Astrocyte (in vitro differentiated cells and primary cell): ENCODE results near the gene FYCO1. TPM values are rescaled to one million over a fixed set of nuclear protein-coding genes. Genes with fewer than 3 reads are reported as not detected.

Experiments
- DNase-seq: peaks from one replicate; pipeline ENCODE4 v3.0.0-alpha.2; 2010; ENCODE audit warnings: low read depth
- FAIRE-seq: peaks from 2 replicates; lab custom pipeline; 2011; peaks lifted over from hg19 to GRCh38; lab: Jason Lieb, UNC
- H2AFZ ChIP-seq: 2 replicates; pipeline ENCODE4 v1.6.0; 2012; ENCODE audit warnings: low read depth, low read length, inconsistent platforms
- H3K27ac ChIP-seq: 2 replicates; pipeline ENCODE4 v1.5.1; 2011; ENCODE audit warnings: low read depth, low read length, inconsistent platforms
- H3K27me3 ChIP-seq: 2 replicates; pipeline ENCODE4 v1.6.0; 2011; ENCODE audit warnings: low read length, inconsistent platforms; ENCODE audit not compliant: insufficient read depth
- H3K36me3 ChIP-seq: 2 replicates; pipeline ENCODE4 v1.5.1; 2011; ENCODE audit warnings: low read length, inconsistent platforms; ENCODE audit not compliant: insufficient read depth
- H3K4me1 ChIP-seq: 2 replicates; pipeline ENCODE4 v1.5.1; 2011; ENCODE audit warnings: low read length, inconsistent platforms; ENCODE audit not compliant: insufficient read depth
- H3K4me2 ChIP-seq: 2 replicates; pipeline ENCODE4 v1.6.0; 2012; ENCODE audit warnings: low read length, inconsistent platforms
- H3K4me3 ChIP-seq: 2 replicates; pipeline ENCODE4 v1.5.1; 2011; ENCODE audit warnings: low read depth, mild to moderate bottlenecking, low read length, inconsistent platforms; ENCODE audit not compliant: insufficient read depth
- H3K79me2 ChIP-seq: 2 replicates; pipeline ENCODE4 v1.6.0; 2012; ENCODE audit warnings: mild to moderate bottlenecking, low read length, inconsistent platforms; ENCODE audit not compliant: insufficient read depth
- H3K9ac ChIP-seq: 2 replicates; pipeline ENCODE4 v1.6.0; 2012; ENCODE audit warnings: mild to moderate bottlenecking, low read length, inconsistent platforms
- H3K9me3 ChIP-seq: 2 replicates; pipeline ENCODE4 v1.5.1; 2012; ENCODE audit warnings: low read depth, mild to moderate bottlenecking, low read length, inconsistent platforms; ENCODE audit not compliant: insufficient read depth
- H4K20me1 ChIP-seq: 2 replicates; pipeline ENCODE4 v1.6.0; 2012; ENCODE audit warnings: low read length, inconsistent platforms; ENCODE audit not compliant: insufficient read depth
- H3K27ac Mint-ChIP-seq: one replicate; pipeline ENCODE4 v1.8.0; 2021; ENCODE audit warnings: mild to moderate bottlenecking, mixed read lengths; ENCODE audit not compliant: unreplicated experiment
- H3K27me3 Mint-ChIP-seq: one replicate; pipeline ENCODE4 v1.8.0; 2021; ENCODE audit warnings: low read depth, mixed read lengths; ENCODE audit not compliant: unreplicated experiment
- H3K36me3 Mint-ChIP-seq: one replicate; pipeline ENCODE4 v1.8.0; 2021; ENCODE audit warnings: low read depth, mixed read lengths; ENCODE audit not compliant: unreplicated experiment
- H3K4me1 Mint-ChIP-seq: one replicate; pipeline ENCODE4 v1.8.0; 2021; ENCODE audit warnings: low read depth, mixed read lengths; ENCODE audit not compliant: unreplicated experiment
- H3K4me3 Mint-ChIP-seq: one replicate; pipeline ENCODE4 v1.8.0; 2021; ENCODE audit warnings: mild to moderate bottlenecking, moderate library complexity, mixed read lengths; ENCODE audit not compliant: unreplicated experiment
- H3K9me3 Mint-ChIP-seq: one replicate; pipeline ENCODE4 v1.8.0; 2021; ENCODE audit warnings: mild to moderate bottlenecking, mixed read lengths; ENCODE audit not compliant: unreplicated experiment
- EZH2 ChIP-seq: IDR thresholded peaks from 2 replicates; pipeline ENCODE4 v1.6.1; 2012; ENCODE audit warnings: mild to moderate bottlenecking, low read length, inconsistent platforms; ENCODE audit not compliant: insufficient read depth
- total RNA-seq: library from RNA; stranded (reverse); gene quantifications from 2 replicates; pipeline ENCODE4 v1.2.1, GENCODE V29; 2021
- TF ChIP-seq, protein P1 (sequence below): IDR thresholded peaks from 2 replicates; pipeline ENCODE4 v1.5.1; 2011; ENCODE audit warnings: low read depth, mild to moderate bottlenecking, inconsistent platforms, low read length, moderate library complexity; ENCODE audit not compliant: insufficient read depth

The FYCO1 gene
- total RNA-seq, 1 donor from 2014 or later, result 19.7 TPM

DNA sequence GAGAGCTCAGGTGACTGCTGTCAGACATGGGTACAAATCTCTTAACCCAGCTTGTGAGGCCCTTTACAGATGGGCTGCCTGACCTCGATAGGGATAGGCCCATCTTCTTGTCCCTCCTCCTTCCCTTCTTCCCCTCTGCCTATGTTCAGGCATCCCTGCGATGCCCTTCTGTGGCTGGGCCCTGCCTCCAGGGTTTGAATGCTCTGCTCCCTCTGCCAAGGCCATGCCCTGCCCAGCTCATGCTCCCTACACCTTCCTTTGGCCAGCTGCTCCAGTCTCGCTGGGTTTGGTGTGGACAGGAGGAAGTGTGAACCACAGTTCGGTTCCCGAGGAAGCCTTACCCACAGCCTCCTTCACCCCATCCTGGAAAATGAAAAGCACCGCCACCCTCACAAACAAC is 4.3 kb downstream of the FYCO1 start:
- Histone ChIP-seq H3K9me3 (no peaks in the 10 kb centered on the region), H2AFZ (no peak overlapping the region), H3K36me3 (no peaks in the 10 kb centered on the region), H4K20me1 (peaks cover 3% of the 10 kb centered on the region), H3K4me1 (peaks cover 51% of the 10 kb centered on the region), H3K27ac (no peak overlapping the region), H3K9ac (no peak overlapping the region), H3K79me2 (peaks cover 38% of the 10 kb centered on the region), H3K4me2 (no peak overlapping the region), H3K27me3 (no peaks in the 10 kb centered on the region), H3K4me3 (no peak overlapping the region)
- Mint-ChIP-seq H3K27me3 (no peaks in the 10 kb centered on the region), H3K4me1 (peaks cover 41% of the 10 kb centered on the region), H3K27ac (no peak overlapping the region), H3K4me3 (no peak overlapping the region), H3K9me3 (no peaks in the 10 kb centered on the region), H3K36me3 (no peaks in the 10 kb centered on the region)
- FAIRE-seq, result no peak
- DNase-seq, result no peak
- TF ChIP-seq EZH2, result no peak
- TF ChIP-seq, protein P1, sequence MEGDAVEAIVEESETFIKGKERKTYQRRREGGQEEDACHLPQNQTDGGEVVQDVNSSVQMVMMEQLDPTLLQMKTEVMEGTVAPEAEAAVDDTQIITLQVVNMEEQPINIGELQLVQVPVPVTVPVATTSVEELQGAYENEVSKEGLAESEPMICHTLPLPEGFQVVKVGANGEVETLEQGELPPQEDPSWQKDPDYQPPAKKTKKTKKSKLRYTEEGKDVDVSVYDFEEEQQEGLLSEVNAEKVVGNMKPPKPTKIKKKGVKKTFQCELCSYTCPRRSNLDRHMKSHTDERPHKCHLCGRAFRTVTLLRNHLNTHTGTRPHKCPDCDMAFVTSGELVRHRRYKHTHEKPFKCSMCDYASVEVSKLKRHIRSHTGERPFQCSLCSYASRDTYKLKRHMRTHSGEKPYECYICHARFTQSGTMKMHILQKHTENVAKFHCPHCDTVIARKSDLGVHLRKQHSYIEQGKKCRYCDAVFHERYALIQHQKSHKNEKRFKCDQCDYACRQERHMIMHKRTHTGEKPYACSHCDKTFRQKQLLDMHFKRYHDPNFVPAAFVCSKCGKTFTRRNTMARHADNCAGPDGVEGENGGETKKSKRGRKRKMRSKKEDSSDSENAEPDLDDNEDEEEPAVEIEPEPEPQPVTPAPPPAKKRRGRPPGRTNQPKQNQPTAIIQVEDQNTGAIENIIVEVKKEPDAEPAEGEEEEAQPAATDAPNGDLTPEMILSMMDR, result no peak

DNA sequence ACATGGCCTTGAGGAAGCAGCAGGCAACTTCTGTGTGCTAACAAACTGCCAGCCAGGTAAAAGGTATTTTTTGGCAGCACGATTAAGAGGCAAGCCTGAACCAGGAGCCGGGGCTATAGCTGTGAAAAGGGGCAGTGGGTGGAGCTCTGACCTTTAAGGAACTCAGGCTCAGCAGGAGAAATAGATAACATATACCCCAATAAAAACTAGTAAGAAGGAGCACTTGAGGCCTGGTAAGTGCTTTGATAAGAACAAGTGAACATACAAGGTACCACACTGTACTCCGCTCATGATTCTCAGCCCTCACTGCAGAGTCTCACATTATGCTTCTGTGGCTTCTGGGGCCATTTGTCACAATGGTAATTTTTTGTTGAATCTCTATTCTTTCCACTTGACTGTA is 5.4 kb downstream of the FYCO1 start:
- Mint-ChIP-seq H3K27ac (no peak overlapping the region), H3K9me3 (no peaks in the 10 kb centered on the region), H3K36me3 (no peaks in the 10 kb centered on the region), H3K27me3 (no peaks in the 10 kb centered on the region), H3K4me1 (peaks cover 49% of the 10 kb centered on the region), H3K4me3 (no peak overlapping the region)
- Histone ChIP-seq H3K9me3 (no peaks in the 10 kb centered on the region), H3K79me2 (peaks cover 38% of the 10 kb centered on the region), H3K4me3 (no peak overlapping the region), H3K4me2 (no peak overlapping the region), H3K27ac (no peak overlapping the region), H2AFZ (no peak overlapping the region), H3K4me1 (peaks cover 57% of the 10 kb centered on the region), H3K36me3 (no peaks in the 10 kb centered on the region), H3K27me3 (no peaks in the 10 kb centered on the region), H3K9ac (no peak overlapping the region), H4K20me1 (peaks cover 12% of the 10 kb centered on the region)
- FAIRE-seq (no peak), DNase-seq (no peak)
- no peak for TF ChIP-seq EZH2
- TF ChIP-seq, protein P1, result no peak

DNA sequence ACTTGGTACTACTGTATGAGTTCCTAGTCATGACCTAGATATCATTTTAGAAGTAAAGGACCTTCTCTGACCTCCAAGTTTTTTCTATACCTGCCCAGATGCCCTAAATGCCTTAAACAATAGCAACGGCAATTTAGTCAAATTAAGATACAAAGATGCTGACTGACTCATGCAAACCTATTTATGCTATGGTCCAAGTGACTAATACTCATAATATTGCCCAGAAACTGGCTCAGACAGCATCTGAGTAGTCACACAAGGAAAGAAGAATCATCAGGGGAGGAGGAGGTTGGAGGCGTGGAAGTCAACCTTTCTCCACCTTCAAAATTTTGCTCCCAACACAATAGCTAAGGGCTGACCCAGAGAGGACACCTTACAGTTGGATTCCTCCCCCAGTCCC is 6.8 kb downstream of the FYCO1 start:
- no peaks in the 10 kb centered on the region for H3K36me3 ChIP-seq
- peak; percentile 89 for DNase-seq
- H3K9ac ChIP-seq, result no peak overlapping the region
- H3K79me2 ChIP-seq, result peaks cover 35% of the 10 kb centered on the region
- Mint-ChIP-seq H3K4me3 (no peak overlapping the region), H3K36me3 (peaks cover 2% of the 10 kb centered on the region), H3K27me3 (no peaks in the 10 kb centered on the region), H3K9me3 (no peaks in the 10 kb centered on the region), H3K27ac (no peak overlapping the region), H3K4me1 (peaks cover 52% of the 10 kb centered on the region)
- H3K4me2 ChIP-seq, result peak overlapping the region; percentile 39
- TF ChIP-seq EZH2, result no peak
- TF ChIP-seq, protein P1, result no peak
- peaks cover 57% of the 10 kb centered on the region for H3K4me1 ChIP-seq
- peak overlapping the region; percentile 66 for H3K27ac ChIP-seq
- H4K20me1 ChIP-seq, result peaks cover 12% of the 10 kb centered on the region
- no peak overlapping the region for H2AFZ ChIP-seq
- peak; percentile 73 for FAIRE-seq
- H3K4me3 ChIP-seq, result no peak overlapping the region
- no peaks in the 10 kb centered on the region for H3K9me3 ChIP-seq
- H3K27me3 ChIP-seq, result no peaks in the 10 kb centered on the region
